ENCODE measurements around the gene SORL1.
"Not testable (repeated sequence)": the region's sequence is repeated elsewhere in the genome, so short reads cannot be mapped to it uniquely, and the experiment has no call there.

Gene SORL1

GRCh38 chr11:121499405-121499804, 47.3 kb downstream of the SORL1 start:
- in situ Hi-C loops (cut with MboI; ENCODE audit: low sequenced_read_pairs), result no loop called here

- in situ Hi-C loops (cut with MboI; ENCODE audit: low sequenced_read_pairs), result no loop called here
These were observed 48.2 kb downstream of the SORL1 start for GRCh38 chr11:121500275-121500674.

- in situ Hi-C loops (cut with MboI; ENCODE audit: low sequenced_read_pairs), result no loop called here
These were observed 48.6 kb downstream of the SORL1 start for GRCh38 chr11:121500717-121501116.

GRCh38 chr11:121503051-121503450, 50.9 kb downstream of the SORL1 start:
- in situ Hi-C loops (cut with MboI; ENCODE audit: low sequenced_read_pairs), result no loop called here

GRCh38 chr11:121506237-121506636, 54.1 kb downstream of the SORL1 start:
- in situ Hi-C loops (cut with MboI; ENCODE audit: low sequenced_read_pairs), result not testable (repeated sequence)

- in situ Hi-C loops (cut with MboI; ENCODE audit: low sequenced_read_pairs), result no loop called here
These were observed 56.3 kb downstream of the SORL1 start for GRCh38 chr11:121508449-121508848.

- in situ Hi-C loops (cut with MboI; ENCODE audit: low sequenced_read_pairs), result no loop called here
These were observed 58.3 kb downstream of the SORL1 start for GRCh38 chr11:121510438-121510837.

GRCh38 chr11:121512468-121513465, 60.7 kb downstream of the SORL1 start:
- in situ Hi-C loops (cut with MboI; ENCODE audit: low sequenced_read_pairs), result no loop called here

- in situ Hi-C loops (cut with MboI; ENCODE audit: low sequenced_read_pairs), result no loop called here
These were observed 61.7 kb downstream of the SORL1 start for GRCh38 chr11:121513807-121514206.

GRCh38 chr11:121514432-121515334, 62.6 kb downstream of the SORL1 start:
- in situ Hi-C loops (cut with MboI; ENCODE audit: low sequenced_read_pairs), result no loop called here

- in situ Hi-C loops (cut with MboI; ENCODE audit: low sequenced_read_pairs), result no loop called here
These were observed 63.2 kb downstream of the SORL1 start for GRCh38 chr11:121515335-121515671.

- in situ Hi-C loops (cut with MboI; ENCODE audit: low sequenced_read_pairs), result no loop called here
These were observed 65.9 kb downstream of the SORL1 start for GRCh38 chr11:121517996-121518395.

- in situ Hi-C loops (cut with MboI; ENCODE audit: low sequenced_read_pairs), result no loop called here
These were observed 68.4 kb downstream of the SORL1 start for GRCh38 chr11:121520243-121521144.

- in situ Hi-C loops (cut with MboI; ENCODE audit: low sequenced_read_pairs), result no loop called here
These were observed 69.3 kb downstream of the SORL1 start for GRCh38 chr11:121521145-121522042.

GRCh38 chr11:121522043-121522941, 70.2 kb downstream of the SORL1 start:
- in situ Hi-C loops (cut with MboI; ENCODE audit: low sequenced_read_pairs), result no loop called here

GRCh38 chr11:121523581-121524232, 71.6 kb downstream of the SORL1 start:
- in situ Hi-C loops (cut with MboI; ENCODE audit: low sequenced_read_pairs), result no loop called here

- in situ Hi-C loops (cut with MboI; ENCODE audit: low sequenced_read_pairs), result no loop called here
These were observed 72.1 kb downstream of the SORL1 start for GRCh38 chr11:121524233-121524631.

GRCh38 chr11:121525376-121525775, 73.3 kb downstream of the SORL1 start:
- in situ Hi-C loops (cut with MboI; ENCODE audit: low sequenced_read_pairs), result no loop called here

All from HL-60/S4 treated with phorbol 12-myristate 13-acetate at 8.2 ng/mL for 4 days and 3 days (cell line).